Stomach (tissue), 4 donors: ENCODE results near the gene GZMM.

Source experiments
- EP300 ChIP-seq: sonication (generic); formaldehyde crosslinking; IDR thresholded peaks from one replicate; pipeline ENCODE4 v1.6.1; 2017; ENCODE audit warnings: antibody characterized with exemption
- POLR2A ChIP-seq, 4 donors: fragments of 450-650 bp; IDR thresholded peaks; one replicate each; pipeline ENCODE4 v1.6.1; 2016; ENCODE audit warnings: antibody characterized with exemption in 4 of 4, control low read depth in 2 of 4, mild to moderate bottlenecking in 1 of 4, moderate library complexity in 1 of 4
- POLR2AphosphoS5 ChIP-seq, 3 donors: sonication (generic); formaldehyde crosslinking; IDR thresholded peaks; one replicate each; pipeline ENCODE4 v1.6.1; 2016; ENCODE audit warnings: antibody characterized with exemption in 3 of 3
- TF ChIP-seq, protein P1 (sequence below), 7 experiments: fragments of 450-650 bp in 4 of 7; fragments of 200-600 bp in 3 of 7; sonication (generic) in 3 of 7; IDR thresholded peaks; one replicate each; pipeline ENCODE4 v1.5.1; 2016 to 2019; ENCODE audit warnings: antibody characterized with exemption in 7 of 7, control low read depth in 2 of 7, mild to moderate bottlenecking in 1 of 7

DNA sequence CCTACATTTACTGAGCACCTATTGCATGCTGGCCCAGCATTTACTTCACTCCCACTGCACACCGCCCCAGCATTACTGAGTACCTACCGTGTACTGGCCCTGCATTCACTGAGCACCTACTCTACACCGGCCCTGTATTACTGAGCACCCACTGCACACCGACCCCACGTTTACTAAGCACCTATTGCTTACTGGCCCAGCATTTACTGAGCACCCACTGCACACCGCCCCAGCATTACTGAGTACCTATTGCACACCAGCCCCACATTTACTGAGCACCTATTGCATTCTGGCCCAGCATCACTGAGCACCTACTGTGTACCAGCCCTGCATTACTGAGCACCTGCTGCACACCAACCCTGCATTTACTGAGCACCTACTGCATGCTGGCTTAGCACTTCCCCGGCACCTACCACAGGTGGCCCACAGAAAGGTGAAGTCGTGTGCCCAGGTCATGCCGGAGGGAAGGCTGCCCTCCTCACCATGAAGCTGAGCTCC is 29.6 kb upstream of the GZMM start:
- TF ChIP-seq EP300 (no peak), POLR2A (IDR thresholded peaks at IDR 0.05) (no peak), POLR2AphosphoS5 (IDR thresholded peaks at IDR 0.05) (no peak)
- TF ChIP-seq, protein P1, sequence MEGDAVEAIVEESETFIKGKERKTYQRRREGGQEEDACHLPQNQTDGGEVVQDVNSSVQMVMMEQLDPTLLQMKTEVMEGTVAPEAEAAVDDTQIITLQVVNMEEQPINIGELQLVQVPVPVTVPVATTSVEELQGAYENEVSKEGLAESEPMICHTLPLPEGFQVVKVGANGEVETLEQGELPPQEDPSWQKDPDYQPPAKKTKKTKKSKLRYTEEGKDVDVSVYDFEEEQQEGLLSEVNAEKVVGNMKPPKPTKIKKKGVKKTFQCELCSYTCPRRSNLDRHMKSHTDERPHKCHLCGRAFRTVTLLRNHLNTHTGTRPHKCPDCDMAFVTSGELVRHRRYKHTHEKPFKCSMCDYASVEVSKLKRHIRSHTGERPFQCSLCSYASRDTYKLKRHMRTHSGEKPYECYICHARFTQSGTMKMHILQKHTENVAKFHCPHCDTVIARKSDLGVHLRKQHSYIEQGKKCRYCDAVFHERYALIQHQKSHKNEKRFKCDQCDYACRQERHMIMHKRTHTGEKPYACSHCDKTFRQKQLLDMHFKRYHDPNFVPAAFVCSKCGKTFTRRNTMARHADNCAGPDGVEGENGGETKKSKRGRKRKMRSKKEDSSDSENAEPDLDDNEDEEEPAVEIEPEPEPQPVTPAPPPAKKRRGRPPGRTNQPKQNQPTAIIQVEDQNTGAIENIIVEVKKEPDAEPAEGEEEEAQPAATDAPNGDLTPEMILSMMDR (IDR thresholded peaks at IDR 0.05): no peak
